GM18526 (cell line): Measurements from ENCODE around the gene DALRD3.
A peak's percentile ranks its signal among the peaks of the same experiment; 100 is the strongest.

Source experiments
- POLR2A ChIP-seq: IDR thresholded peaks from 3 replicates; pipeline ENCODE4 v1.6.1; 2011; ENCODE audit not compliant: insufficient read length; ENCODE audit errors: extremely low read depth

Gene DALRD3

DNA sequence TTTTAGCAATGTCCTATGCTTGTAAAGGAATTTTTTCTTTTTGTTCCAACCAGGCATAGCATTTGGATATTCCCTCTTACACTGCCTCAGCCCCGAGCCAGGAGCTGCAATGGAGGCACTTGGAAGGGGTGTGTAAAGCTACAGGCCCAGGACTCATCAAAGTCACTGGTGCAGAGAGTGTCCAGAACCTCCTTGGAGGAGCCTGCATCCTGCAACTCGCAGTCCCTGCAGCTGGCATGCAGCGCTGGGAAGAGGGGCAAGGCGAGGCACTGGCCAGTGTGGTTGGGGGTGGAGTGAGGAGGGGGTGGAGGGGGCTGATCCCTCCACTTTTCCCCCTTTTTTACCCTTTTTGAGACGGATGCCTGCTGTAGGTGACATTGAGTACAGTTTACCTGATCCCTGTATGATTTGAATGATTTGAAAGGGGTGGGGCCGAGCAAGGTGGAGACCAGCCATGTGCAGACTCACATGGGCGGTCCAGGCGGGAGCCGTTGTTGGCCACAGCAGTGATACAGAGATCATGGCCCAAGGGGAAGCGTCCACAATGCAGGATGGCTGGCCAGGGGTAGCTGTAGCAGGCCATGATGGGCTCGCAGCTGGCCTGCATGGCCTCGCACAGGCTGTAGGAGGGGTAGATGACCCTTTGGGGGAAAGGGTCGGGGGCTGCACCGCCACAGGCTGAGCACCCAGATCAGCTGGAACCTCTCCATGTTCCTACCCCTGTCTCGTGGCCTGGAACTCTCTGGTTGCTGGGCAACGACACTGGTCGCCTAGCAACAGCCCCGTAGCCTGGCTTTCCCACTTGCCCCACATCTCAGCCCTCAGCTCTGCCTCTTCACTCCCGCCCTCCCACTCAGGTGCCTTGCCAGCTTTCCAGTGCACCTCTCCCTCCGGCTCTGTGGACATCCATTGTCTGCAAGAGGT is 20.4 kb downstream of the DALRD3 start:
- TF ChIP-seq POLR2A: no peak

DNA sequence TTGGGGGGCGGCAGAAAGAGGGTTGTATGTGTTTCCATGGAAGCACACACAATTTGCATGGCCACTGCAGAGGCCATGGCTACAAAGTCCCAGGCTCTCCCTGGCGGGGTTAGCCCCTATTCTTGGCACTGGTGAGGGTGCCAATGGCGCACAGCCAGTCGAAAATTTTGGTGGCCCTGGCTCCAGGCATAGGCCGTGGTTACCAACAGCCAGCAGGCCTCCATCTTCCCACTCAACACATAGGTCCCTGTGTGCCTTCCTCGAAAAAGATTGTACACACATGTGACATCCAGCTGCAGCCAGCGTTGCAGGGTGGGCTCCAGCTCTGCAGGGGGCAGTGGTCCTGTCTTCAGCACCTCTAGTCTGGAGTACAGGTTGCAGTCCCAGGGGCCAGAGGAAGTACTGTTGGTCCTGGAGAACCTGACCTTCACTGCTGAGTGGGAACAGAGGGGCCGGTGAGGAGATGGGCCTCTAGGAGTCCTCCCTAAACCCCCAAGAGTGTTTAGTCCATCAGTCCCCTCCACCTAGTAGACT is 21.2 kb downstream of the DALRD3 start:
- TF ChIP-seq POLR2A: no peak

DNA sequence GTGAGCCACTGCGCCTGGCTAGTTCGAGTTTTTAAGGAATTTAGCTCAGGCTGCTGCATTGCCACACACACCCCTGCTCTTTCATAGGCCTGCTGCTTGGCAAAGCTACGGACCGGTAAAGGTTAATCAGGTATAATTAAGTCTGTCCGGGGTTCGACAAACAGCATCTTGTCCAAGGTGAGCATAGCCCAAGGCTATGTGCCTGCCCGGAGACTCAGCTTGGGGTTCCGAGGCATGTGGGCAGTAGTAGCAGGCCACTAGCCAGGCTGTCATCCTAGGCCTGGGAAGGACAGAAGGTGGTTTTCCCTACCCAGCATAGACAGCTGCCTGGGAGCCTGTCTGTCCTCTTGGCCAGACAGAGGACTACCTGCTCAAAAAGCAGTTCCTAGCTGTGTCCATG is 21.7 kb downstream of the DALRD3 start:
- no peak for TF ChIP-seq POLR2A

DNA sequence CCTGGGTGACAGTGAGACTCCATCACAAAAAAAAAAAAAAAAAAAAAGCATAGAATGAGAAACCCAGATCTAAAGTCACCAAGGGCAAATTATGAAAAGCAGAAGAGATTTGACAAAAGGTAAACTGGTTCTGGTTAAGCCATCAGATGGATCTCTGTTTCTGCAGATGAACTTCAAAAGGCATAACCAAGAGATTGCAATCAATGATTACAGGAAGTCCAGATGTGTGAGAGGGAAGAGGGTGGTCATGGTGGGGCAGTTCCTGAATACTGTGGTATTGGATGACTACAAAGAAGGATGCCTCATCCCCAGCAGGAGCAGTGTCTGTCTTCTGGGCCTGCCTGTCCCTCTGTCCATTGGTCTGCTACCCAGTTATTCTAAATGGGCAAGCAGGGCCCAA is 24.5 kb downstream of the DALRD3 start:
- no peak for TF ChIP-seq POLR2A

DNA sequence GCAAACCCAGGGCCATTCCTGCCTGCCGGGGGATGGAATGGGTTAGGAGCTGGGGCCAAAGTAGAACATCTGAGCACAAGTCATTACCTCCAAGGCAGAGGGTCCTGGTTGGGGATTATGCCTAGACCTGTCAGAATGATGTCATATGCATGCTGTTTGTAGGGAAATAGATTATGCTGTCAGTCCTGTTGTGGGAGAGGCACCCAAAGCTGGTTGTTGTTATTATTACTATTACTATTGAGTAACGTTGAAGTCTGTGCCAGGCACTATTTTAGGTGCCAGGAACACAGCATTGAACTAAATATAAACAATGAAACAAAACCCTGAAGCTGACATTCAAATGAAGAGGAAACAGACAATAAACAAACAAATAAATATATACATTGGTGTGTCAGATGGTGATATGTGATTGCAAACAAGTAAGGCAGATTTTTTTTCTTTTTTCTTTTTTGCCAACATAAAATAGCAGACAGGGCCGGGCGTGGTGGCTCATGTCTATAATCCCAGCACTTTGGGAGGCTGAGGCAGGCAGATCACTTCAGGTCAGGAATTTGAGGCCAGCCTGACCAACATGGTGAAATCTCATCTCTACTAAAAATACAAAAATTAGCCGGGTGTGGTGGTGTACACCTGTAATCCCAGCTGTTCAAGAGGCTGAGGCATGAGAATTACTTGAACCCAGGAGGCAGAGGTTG is 26.4 kb downstream of the DALRD3 start:
- TF ChIP-seq POLR2A: no peak

DNA sequence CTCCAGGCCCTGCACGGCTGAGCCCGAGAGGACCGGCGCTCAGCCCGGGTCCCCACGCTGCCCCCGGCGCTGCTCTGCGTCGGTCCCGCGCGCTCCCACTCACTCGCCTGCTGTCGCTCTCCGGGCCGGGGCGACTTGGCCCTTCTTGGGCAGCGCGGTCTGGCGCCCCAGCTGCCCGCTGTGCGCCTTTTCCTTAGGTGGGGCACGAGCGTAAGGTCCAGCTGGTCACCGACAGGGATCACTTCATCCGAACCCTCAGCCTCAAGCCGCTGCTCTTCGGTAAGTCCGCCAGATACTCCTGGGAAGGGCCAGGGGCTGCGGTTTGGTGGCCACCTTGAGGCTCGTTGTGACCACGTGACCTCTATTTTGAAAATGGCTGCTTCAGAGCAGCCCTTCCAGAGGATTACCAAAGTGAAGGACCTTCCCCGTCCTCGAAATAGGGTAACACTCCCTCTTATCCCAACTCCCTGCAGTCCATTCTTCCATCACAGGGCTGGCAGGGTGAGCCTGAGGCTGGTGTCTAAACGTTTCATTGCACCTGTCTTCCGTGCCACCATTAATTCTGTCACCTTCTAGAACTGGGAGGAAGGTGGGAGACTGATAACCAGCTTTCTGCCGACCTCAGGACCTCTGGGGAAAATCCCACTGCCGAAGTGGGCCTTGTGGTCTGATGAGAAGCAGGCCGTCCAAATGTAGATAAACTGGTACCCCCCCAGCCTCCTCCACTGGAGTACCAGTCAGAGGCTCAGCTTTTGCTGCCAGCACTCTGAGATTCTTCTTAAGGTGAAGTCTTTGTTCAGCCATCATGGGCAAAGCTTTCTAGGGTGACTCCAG is 27.5 kb downstream of the DALRD3 start:
- TF ChIP-seq POLR2A: no peak

DNA sequence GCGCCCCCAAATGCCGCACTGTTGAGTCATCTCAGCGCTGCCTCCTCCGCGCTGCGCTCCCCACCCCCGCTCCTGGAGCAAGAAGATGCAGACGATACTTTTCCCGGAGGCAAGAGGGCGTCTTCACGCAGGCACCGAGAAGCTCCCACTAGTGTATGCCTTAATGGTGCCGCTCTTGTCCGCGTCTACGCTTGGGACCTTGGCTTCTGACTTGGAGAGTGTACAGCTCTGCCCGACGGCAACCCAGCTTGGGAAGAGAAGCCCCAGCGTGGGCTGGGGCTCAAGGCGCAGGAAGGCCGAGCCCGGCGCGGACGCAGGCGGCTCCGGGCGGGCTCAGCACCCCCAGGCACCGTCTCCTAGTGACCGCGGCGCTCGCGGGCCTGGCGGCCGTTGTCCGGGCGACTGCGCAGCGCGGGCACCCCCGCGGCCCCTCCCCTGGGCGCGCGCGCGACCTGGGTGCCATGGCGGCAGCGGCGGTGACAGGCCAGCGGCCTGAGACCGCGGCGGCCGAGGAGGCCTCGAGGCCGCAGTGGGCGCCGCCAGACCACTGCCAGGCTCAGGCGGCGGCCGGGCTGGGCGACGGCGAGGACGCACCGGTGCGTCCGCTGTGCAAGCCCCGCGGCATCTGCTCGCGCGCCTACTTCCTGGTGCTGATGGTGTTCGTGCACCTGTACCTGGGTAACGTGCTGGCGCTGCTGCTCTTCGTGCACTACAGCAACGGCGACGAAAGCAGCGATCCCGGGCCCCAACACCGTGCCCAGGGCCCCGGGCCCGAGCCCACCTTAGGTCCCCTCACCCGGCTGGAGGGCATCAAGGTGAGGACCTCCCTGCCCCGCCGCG is 28.4 kb downstream of the DALRD3 start, which contains the start of gene P4HTM:
P4HTM (plus strand) TSS at position 446 of the 840 bp plus-strand sequence; CDS start at position 462, 16 bp downstream.
- TF ChIP-seq POLR2A: peak; percentile 27

DNA sequence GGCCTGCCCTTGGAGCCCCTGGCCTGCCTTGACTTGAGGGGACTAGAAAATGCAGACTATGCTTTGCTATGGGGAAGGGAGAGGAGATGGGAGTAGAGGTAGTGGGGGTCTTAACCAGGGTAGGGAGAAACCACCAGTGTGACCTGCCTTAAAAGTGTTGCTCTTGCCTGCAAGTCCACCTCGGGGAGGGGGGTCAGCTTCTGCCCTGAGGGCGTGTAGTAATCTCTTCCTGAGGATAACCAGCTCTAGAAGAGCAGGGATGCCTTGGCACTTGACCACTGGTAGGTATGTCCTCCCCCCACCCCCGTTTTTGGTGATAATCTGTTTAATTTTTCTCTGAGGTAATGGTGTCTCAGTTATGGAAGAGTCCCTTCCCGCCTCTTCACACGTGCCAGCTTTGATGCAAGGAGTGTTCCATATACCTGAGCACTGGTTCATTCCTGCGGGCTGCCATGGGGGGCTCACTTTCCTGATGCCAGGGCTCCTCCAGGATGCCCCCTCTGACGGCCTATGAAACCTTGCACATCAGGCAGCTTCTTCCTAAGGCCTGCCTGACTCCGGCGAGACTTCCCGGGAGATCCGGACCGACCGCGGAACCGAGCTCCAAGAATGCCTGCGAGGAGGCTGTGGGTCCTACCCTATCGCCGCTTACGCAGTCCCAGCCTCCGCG is 29.1 kb downstream of the DALRD3 start:
- no peak for TF ChIP-seq POLR2A

DNA sequence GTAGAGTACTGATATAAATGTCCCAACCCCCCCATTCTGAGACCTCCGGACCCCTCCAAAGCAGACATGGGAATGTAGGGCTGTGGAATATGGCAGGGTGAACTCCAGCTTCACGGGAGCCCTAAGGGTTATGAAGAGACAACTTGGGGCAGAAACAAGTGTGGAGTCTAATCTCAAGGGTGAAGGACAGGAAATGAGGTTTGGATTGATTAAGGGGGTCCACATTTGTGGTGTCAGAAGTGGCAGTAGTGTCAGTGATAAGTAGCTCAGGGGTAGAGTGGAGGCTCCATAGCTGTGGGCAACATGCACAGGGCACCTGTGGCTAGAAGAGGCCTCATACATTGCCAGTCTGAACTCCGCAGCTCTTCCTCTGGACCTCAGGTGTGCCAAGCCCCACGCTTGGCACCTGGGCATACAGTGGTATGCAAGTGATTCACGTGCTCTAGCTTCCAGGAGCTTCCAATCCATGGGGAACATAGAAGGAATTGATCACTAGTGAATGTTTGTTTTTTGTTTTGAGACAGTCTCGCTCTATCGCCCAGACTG is 32.5 kb downstream of the DALRD3 start:
- TF ChIP-seq POLR2A: no peak

DNA sequence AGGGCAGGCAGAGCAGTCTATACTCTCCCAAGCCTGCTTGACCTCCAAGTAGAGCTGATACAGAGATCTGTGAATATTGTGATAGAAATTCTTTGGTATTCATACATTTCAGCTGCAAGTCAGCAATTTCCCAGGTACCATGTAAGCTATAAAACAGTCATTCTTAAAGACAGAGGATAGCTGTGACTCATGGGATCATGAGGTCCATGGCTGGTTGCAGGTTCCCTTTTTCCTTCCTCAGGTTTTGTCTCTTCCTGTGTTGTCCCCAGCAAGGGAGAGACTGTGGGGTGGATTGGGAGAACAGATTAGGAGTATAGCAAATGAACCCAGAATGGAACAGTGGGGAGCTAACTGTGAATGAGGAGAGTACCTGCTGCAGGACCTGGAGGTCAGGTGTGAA is 33.7 kb downstream of the DALRD3 start:
- TF ChIP-seq POLR2A: no peak

DNA sequence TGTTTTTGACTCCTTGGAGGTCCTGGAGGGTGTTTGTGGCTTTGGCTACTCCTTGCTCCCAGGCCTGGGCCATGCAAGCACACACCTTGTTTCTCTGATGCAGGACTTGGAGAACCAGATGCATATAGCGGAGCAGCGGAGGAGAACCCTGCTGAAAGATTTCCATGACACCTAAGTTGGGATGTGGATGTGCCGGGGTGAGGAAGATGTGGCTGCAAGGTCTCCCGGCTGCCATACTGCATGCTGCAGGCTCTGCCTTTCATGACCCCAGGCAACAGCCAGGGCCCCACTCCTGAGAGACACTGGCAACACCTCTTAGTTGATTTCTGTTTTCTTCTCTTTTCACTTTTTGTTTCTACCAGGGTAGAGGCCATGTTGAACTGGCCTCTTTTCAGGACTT is 35.3 kb downstream of the DALRD3 start:
- no peak for TF ChIP-seq POLR2A

DNA sequence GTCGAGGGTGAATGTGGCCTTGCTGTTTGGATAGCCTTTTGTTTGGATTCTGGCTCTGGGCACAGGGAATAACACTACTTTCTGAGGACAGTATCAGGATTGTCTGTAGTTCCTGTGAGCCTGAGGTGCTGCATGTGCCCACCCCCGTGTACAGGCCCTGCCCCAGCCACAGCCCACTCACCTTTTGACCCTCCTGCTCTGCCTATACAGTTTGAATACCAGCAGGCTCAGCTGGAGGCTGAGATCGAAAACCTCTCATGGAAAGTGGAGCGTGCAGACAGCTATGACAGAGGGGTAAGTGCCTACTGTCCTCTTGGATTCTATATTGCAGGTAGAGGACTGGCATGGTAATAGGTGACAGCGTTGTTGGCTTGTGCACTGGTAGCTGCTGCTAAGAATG is 35.7 kb downstream of the DALRD3 start:
- TF ChIP-seq POLR2A: no peak

DNA sequence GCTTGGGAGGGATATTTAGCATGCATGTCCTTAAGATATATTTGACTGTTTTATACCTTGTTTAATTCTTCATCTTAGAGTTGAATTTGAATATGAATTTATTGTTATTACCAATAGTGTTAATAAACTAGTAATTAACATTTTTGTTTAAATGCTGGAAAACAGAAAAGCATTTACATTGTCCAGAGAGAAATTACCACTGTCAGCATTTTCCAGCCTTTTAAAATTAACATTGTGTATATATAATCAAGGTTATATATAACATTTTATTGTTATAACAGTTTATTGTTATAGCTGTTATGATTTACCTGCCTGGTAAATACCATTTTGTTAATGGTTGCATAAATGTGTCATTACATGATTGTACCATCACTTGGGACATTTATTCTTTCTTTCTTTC is 36.4 kb downstream of the DALRD3 start:
- no peak for TF ChIP-seq POLR2A
